B cell (primary cell): ENCODE measurements around the gene SAMD4B. TPM values are rescaled to one million over a fixed set of nuclear protein-coding genes. Genes with fewer than 3 reads are reported as not detected.

ENCODE experiments used
- ATAC-seq: fragments of 200-7000 bp; cut with Tn5 transposase; one replicate; pipeline ENCODE4 v1.10.0; 2021; ENCODE audit warnings: low read depth, mild to moderate bottlenecking, moderate number of reproducible peaks, moderate library complexity
- CTCF ChIA-PET: fragments of 350-600 bp; sonication (Branson Sonifier 250); formaldehyde crosslinking; loops from one replicate; lab custom pipeline; 2021; ENCODE audit warnings: antibody characterized with exemption, inconsistent platforms; lab: Charles Lee
- POLR2A ChIA-PET: fragments of 350-600 bp; sonication (Branson Sonifier 250); formaldehyde crosslinking; loops from one replicate; lab custom pipeline; 2021; ENCODE audit warnings: antibody characterized with exemption; lab: Charles Lee
- DNase-seq: peaks from one replicate; pipeline ENCODE4 v3.0.0; 2013
- H2AFZ ChIP-seq: 2 replicates; pipeline ENCODE4 v1.6.1; 2012; ENCODE audit warnings: mild to moderate bottlenecking, low read depth, low read length; ENCODE audit not compliant: insufficient read depth, poor library complexity, severe bottlenecking
- H3K27ac ChIP-seq, 2 donors: 1 replicate in 1 of 2; 2 replicates in 1 of 2; pipeline ENCODE4 v1.5.1; 2012 to 2013; ENCODE audit warnings: low read length in 2 of 2, mild to moderate bottlenecking in 2 of 2, moderate library complexity in 1 of 2
- H3K27me3 ChIP-seq, 4 experiments: fragments of 200-600 bp in 1 of 4; sonication (generic) in 1 of 4; replicated peaks in 1 of 4; 1 replicate in 2 of 4; 2 replicates in 2 of 4; pipeline versions ENCODE4 v1.6.1 to v1.7.0; 2013 to 2016; ENCODE audit warnings: low read length in 3 of 4, mild to moderate bottlenecking in 2 of 4, mixed read lengths in 1 of 4, moderate library complexity in 1 of 4; ENCODE audit not compliant: insufficient read depth in 4 of 4, control insufficient read depth in 3 of 4; ENCODE audit errors: control extremely low read depth in 1 of 4
- H3K36me3 ChIP-seq, 2 experiments: replicated peaks in 1 of 2; 1 replicate in 1 of 2; 2 replicates in 1 of 2; pipeline versions ENCODE4 v1.6.1 to v1.7.1; 2013; ENCODE audit warnings: low read length in 1 of 2; ENCODE audit not compliant: insufficient read depth in 2 of 2, control insufficient read depth in 1 of 2; ENCODE audit errors: control extremely low read depth in 1 of 2, extremely low read depth in 1 of 2
- H3K4me1 ChIP-seq, 2 donors: fragments of 200-600 bp in 1 of 2; sonication (generic) in 1 of 2; 1 replicate in 1 of 2; 2 replicates in 1 of 2; pipeline versions ENCODE4 v1.5.1 to v1.6.1; 2013 to 2017; ENCODE audit warnings: low read length in 2 of 2; ENCODE audit not compliant: control insufficient read depth in 2 of 2, insufficient read depth in 2 of 2
- H3K4me2 ChIP-seq: replicated peaks from 2 replicates; pipeline ENCODE3; 2012; ENCODE audit warnings: mild to moderate bottlenecking, low read depth, low read length; ENCODE audit not compliant: poor library complexity, severe bottlenecking
- H3K4me3 ChIP-seq, 5 experiments: fragments of 200-600 bp in 1 of 5; sonication (generic) in 1 of 5; 1 replicate in 3 of 5; 2 replicates in 2 of 5; pipeline versions ENCODE4 v1.5.1 to v1.7.0; 2011 to 2016; ENCODE audit warnings: low read length in 4 of 5, mild to moderate bottlenecking in 4 of 5, low read depth in 2 of 5, control low read depth in 1 of 5, moderate library complexity in 1 of 5; ENCODE audit not compliant: insufficient read depth in 1 of 5; ENCODE audit errors: control extremely low read depth in 1 of 5, extremely low read depth in 1 of 5
- H3K79me2 ChIP-seq: fragments of 200-600 bp; sonication (generic); one replicate; pipeline ENCODE4 v1.6.0; 2016; ENCODE audit warnings: low read length; ENCODE audit not compliant: control insufficient read depth, insufficient read depth
- H3K9ac ChIP-seq: fragments of 200-600 bp; sonication (generic); 2 replicates; pipeline ENCODE4 v1.6.1; 2017; ENCODE audit warnings: mild to moderate bottlenecking, low read length, moderate library complexity
- H3K9me3 ChIP-seq, 3 donors: one replicate each; pipeline versions ENCODE4 v1.6.1 to v1.7.1; 2013; ENCODE audit warnings: low read length in 2 of 3; ENCODE audit not compliant: control insufficient read depth in 2 of 3, insufficient read depth in 1 of 3; ENCODE audit errors: control extremely low read depth in 1 of 3
- H4K20me1 ChIP-seq: 2 replicates; pipeline ENCODE4 v1.6.0; 2012; ENCODE audit warnings: mild to moderate bottlenecking, low read length; ENCODE audit not compliant: insufficient read depth, control insufficient read depth, poor library complexity, severe bottlenecking
- H3K27ac Mint-ChIP-seq: one replicate; pipeline ENCODE4 v1.8.0; 2021; ENCODE audit warnings: mixed read lengths
- H3K27me3 Mint-ChIP-seq: one replicate; pipeline ENCODE4 v1.8.0; 2021; ENCODE audit warnings: mixed read lengths
- H3K4me1 Mint-ChIP-seq: one replicate; pipeline ENCODE4 v1.8.0; 2021; ENCODE audit warnings: mixed read lengths
- H3K4me3 Mint-ChIP-seq: one replicate; pipeline ENCODE4 v1.8.0; 2021; ENCODE audit warnings: mixed read lengths
- H3K9me3 Mint-ChIP-seq: one replicate; pipeline ENCODE4 v1.8.0; 2022; ENCODE audit warnings: mixed read lengths; ENCODE audit not compliant: insufficient read depth
- EZH2 ChIP-seq: IDR thresholded peaks from 2 replicates; pipeline ENCODE4 v1.6.1; 2012; ENCODE audit warnings: borderline replicate concordance, low read depth, mild to moderate bottlenecking, moderate library complexity, low read length; ENCODE audit not compliant: insufficient read depth, poor library complexity, severe bottlenecking
- WGBS: methylation state at CpG from one replicate; pipeline ENCODE4 v1.1.5; 2013; ENCODE audit warnings: missing lambda C conversion rate; ENCODE audit not compliant: insufficient coverage; 5-methylcytosine and 5-hydroxymethylcytosine counted together
- intact Hi-C: fragments of 100-400 bp; cut with micrococcal nuclease; formaldehyde crosslinking; loops from one replicate; pipeline ENCODE4 v1.10.0; 2022
- polyA plus RNA-seq: library from polyadenylated mRNA; depleted of rRNA; stranded (reverse); fragments of >200 nt; gene quantifications from 2 replicates; pipeline ENCODE4 v1.2.3, GENCODE V29; 2012
- total RNA-seq, 2 donors: library from RNA; stranded (reverse); fragments of 120-200 nt in 1 of 2; gene quantifications; 1 replicate in 1 of 2; 2 replicates in 1 of 2; pipeline versions ENCODE4 v1.2.3 to v1.2.4, GENCODE V29; 2013 to 2022
- TF ChIP-seq, protein P1 (sequence below): fragments of 200-600 bp; IDR thresholded peaks from one replicate; pipeline ENCODE4 v1.8.0; 2022; ENCODE audit warnings: antibody characterized with exemption, mild to moderate bottlenecking

The SAMD4B gene
- total and polyA plus RNA-seq, 2 donors (not counting 1 experiment from before 2014, with no cell fraction given), result 87.3 to 90.0 TPM

DNA sequence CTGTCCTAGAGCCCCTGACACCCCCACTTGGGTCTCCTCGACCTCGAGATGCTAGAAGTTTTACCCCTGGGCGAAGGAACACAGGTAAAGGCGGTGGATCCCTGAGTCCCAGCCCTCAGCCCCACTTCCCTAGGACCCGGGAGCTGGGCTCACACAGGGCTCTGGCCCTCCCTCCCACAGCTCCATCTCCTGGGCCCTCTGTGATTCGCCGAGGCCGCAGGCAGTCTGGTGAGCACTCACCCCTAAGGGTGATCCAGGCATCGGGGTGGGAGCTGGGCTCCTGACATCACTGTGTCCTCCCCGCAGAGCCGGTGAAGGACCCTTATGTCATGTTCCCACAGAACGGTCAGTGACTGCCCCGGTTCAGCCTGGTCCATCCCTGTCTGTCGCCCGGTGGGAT is 78.5 kb downstream of the SAMD4B start:
- Mint-ChIP-seq H3K4me1 (peaks cover 7% of the 10 kb centered on the region), H3K9me3 (no peaks in the 10 kb centered on the region), H3K4me3 (no peak overlapping the region), H3K27ac (no peak overlapping the region), H3K27me3 (no peaks in the 10 kb centered on the region)
- H3K4me3 ChIP-seq, result no peak overlapping the region
- H3K4me1 ChIP-seq, result no peaks in the 10 kb centered on the region
- WGBS, result 98% methylated on average over 11 of the region's 15 CpGs
- no peaks in the 10 kb centered on the region for H4K20me1 ChIP-seq
- H3K9ac ChIP-seq, result no peak overlapping the region
- H3K27me3 ChIP-seq, result no peaks in the 10 kb centered on the region
- H3K27ac ChIP-seq, result no peak overlapping the region
- intact Hi-C loops, result no loop called here
- no peaks in the 10 kb centered on the region for H3K9me3 ChIP-seq
- ATAC-seq (no peak), DNase-seq (peak; percentile 12)
- peaks cover 3 to 45% of the 10 kb centered on the region in 2 experiments for H3K36me3 ChIP-seq
- no peak overlapping the region for H2AFZ ChIP-seq
- POLR2A ChIA-PET, result interaction anchor here (0.6 to 3.5 kb wide), 3 partner anchors 9 to 687 kb away, joined by 3 to 9 read pairs (median 5); partner anchors contain the start of gene RPS16
- TF ChIP-seq, protein P1, sequence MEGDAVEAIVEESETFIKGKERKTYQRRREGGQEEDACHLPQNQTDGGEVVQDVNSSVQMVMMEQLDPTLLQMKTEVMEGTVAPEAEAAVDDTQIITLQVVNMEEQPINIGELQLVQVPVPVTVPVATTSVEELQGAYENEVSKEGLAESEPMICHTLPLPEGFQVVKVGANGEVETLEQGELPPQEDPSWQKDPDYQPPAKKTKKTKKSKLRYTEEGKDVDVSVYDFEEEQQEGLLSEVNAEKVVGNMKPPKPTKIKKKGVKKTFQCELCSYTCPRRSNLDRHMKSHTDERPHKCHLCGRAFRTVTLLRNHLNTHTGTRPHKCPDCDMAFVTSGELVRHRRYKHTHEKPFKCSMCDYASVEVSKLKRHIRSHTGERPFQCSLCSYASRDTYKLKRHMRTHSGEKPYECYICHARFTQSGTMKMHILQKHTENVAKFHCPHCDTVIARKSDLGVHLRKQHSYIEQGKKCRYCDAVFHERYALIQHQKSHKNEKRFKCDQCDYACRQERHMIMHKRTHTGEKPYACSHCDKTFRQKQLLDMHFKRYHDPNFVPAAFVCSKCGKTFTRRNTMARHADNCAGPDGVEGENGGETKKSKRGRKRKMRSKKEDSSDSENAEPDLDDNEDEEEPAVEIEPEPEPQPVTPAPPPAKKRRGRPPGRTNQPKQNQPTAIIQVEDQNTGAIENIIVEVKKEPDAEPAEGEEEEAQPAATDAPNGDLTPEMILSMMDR, result no peak
- no peak for TF ChIP-seq EZH2
- CTCF ChIA-PET, result interaction anchor here (2.6 kb wide), 1 partner anchor 7 kb away, joined by 14 read pairs; no protein-coding TSS in a partner anchor
- H3K4me2 ChIP-seq, result no peak overlapping the region
- no peaks in the 10 kb centered on the region for H3K79me2 ChIP-seq

DNA sequence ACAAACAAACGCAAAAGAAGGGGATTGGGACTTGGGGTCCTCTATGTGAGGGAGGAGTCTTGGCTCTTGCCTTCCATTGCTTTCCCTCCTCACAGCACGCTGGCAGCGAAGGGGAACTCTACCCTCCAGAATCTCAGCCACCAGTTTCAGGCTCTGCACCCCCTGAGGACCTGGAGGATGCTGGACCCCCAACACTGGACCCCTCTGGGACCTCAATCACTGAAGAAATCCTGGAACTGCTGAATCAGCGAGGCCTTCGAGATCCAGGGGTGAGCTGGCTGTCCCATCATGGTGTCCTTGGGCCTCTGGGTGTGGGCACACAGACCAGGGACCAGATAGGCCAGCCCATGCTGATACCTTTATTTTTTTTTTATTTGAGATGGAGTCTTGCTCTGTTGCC is 79.8 kb downstream of the SAMD4B start:
- H3K27ac ChIP-seq, result no peak overlapping the region
- H3K4me3 ChIP-seq, result no peak overlapping the region
- no peaks in the 10 kb centered on the region for H3K9me3 ChIP-seq
- Mint-ChIP-seq H3K4me1 (peaks cover 7% of the 10 kb centered on the region), H3K9me3 (no peaks in the 10 kb centered on the region), H3K27ac (no peak overlapping the region), H3K27me3 (no peaks in the 10 kb centered on the region), H3K4me3 (no peak overlapping the region)
- no peak overlapping the region for H2AFZ ChIP-seq
- no peaks in the 10 kb centered on the region for H4K20me1 ChIP-seq
- no peak overlapping the region for H3K4me2 ChIP-seq
- intact Hi-C loops, result no loop called here
- H3K4me1 ChIP-seq, result no peaks in the 10 kb centered on the region
- ChIA-PET CTCF (interaction anchor here (0.6 to 1.1 kb wide), 3 partner anchors 11 to 69 kb away, joined by 3 to 4 read pairs (median 4); partner anchors contain the start of gene RPS16), POLR2A (interaction anchor here (0.6 to 3.5 kb wide), 3 partner anchors 10 to 96 kb away, joined by 7 to 9 read pairs (median 8); partner anchors contain the start of gene RPS16)
- H3K27me3 ChIP-seq, result no peaks in the 10 kb centered on the region
- 100% methylated on average over 2 of the region's 5 CpGs for WGBS
- ATAC-seq, result no peak
- no peaks in the 10 kb centered on the region for H3K79me2 ChIP-seq
- no peak overlapping the region for H3K9ac ChIP-seq
- TF ChIP-seq EZH2, result no peak
- TF ChIP-seq, protein P1, result no peak
- H3K36me3 ChIP-seq, result peaks cover 3 to 45% of the 10 kb centered on the region in 2 experiments
- no peak for DNase-seq
